ENCODE data around the gene ATXN7L1. TPM values are rescaled to one million over a fixed set of nuclear protein-coding genes. Genes with fewer than 3 reads are reported as not detected.
A peak's percentile ranks its signal among the peaks of the same experiment; 100 is the strongest.

The ATXN7L1 gene
- total RNA-seq, 1 donor from 2014 or later = 12.9 TPM

DNA sequence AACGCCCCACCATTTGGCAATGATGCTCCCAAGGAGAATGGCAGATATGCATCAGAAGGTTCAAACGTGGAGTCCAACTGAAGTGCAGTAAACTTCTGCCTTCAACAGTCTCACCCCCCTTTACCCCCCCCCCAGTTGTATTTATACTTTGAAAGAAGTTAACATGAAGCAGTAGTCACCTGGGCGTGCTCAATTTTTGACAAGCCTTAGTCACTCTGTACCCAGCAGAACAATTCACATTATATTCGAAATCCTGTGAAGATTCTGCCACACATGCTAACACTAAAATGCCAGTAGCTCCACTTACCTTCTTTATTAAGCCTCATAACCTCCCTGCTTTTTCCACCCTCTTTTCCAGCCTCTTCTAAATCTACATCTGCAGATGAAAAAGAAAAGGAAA, 894 bp downstream of the ATXN7L1 start:
- DNase-seq (no peak), ATAC-seq (no peak)
- TF ChIP-seq, protein P1, sequence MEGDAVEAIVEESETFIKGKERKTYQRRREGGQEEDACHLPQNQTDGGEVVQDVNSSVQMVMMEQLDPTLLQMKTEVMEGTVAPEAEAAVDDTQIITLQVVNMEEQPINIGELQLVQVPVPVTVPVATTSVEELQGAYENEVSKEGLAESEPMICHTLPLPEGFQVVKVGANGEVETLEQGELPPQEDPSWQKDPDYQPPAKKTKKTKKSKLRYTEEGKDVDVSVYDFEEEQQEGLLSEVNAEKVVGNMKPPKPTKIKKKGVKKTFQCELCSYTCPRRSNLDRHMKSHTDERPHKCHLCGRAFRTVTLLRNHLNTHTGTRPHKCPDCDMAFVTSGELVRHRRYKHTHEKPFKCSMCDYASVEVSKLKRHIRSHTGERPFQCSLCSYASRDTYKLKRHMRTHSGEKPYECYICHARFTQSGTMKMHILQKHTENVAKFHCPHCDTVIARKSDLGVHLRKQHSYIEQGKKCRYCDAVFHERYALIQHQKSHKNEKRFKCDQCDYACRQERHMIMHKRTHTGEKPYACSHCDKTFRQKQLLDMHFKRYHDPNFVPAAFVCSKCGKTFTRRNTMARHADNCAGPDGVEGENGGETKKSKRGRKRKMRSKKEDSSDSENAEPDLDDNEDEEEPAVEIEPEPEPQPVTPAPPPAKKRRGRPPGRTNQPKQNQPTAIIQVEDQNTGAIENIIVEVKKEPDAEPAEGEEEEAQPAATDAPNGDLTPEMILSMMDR (IDR thresholded peaks at IDR 0.05) = no peak
- intact Hi-C loops (cut with DNase I) = no loop called here
- no peak overlapping the region for H3K27ac ChIP-seq
- H3K4me3 ChIP-seq = peak overlapping the region; percentile 71
- no peaks in the 10 kb centered on the region for H3K36me3 ChIP-seq
- no peaks in the 10 kb centered on the region for H3K27me3 ChIP-seq
- H3K9me3 ChIP-seq = no peaks in the 10 kb centered on the region
- no peaks in the 10 kb centered on the region for H3K4me1 ChIP-seq

DNA sequence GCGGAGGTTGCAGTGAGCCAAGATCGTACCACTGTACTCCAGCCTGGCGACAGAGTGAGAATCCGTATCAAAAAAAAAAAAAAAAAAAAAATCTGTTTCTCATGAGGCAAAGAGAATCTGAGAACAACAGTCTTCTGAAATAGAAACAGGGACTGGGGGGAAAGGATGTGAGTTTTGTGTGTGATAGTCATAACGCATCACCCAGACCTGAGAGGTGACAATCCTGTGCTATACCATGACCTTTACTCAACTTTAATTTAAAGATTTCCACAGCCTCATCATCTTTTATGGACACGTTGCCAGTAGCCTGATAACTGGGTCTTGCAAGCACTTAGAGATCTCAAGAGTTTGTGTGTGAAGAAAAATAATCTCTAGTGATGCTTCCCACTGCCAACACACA, 2.3 kb downstream of the ATXN7L1 start:
- DNase-seq = no peak
- intact Hi-C loops (cut with DNase I) = no loop called here
- TF ChIP-seq, protein P1 (IDR thresholded peaks at IDR 0.05) = no peak
- Histone ChIP-seq H3K4me1 (no peaks in the 10 kb centered on the region), H3K27me3 (no peaks in the 10 kb centered on the region), H3K36me3 (no peaks in the 10 kb centered on the region), H3K27ac (no peak overlapping the region), H3K9me3 (no peaks in the 10 kb centered on the region), H3K4me3 (no peak overlapping the region)
- ATAC-seq = no peak

DNA sequence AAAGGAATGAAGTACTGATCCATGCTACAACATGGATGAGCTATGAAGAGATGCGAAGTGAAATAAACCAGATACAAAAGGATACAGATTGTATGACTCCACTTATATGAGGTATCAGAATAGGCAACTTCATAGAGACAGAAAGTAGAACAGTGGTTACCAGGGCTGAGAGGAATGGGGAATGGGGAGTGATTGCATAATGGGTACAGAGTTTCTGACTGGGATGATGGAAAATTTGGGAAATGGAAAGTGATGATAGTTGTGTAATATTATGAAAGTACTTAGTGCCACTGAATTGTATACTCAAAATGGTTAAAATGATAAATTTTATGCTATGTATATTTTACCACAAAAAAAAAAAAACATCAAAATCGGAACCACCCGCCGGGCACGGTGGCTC, 3.9 kb downstream of the ATXN7L1 start:
- DNase-seq = no peak
- no peaks in the 10 kb centered on the region for H3K9me3 ChIP-seq
- H3K4me1 ChIP-seq = no peaks in the 10 kb centered on the region
- intact Hi-C loops (cut with DNase I) = no loop called here
- no peaks in the 10 kb centered on the region for H3K36me3 ChIP-seq
- ATAC-seq = no peak
- no peak overlapping the region for H3K4me3 ChIP-seq
- TF ChIP-seq, protein P1 (IDR thresholded peaks at IDR 0.05) = no peak
- H3K27me3 ChIP-seq = no peaks in the 10 kb centered on the region
- no peak overlapping the region for H3K27ac ChIP-seq

DNA sequence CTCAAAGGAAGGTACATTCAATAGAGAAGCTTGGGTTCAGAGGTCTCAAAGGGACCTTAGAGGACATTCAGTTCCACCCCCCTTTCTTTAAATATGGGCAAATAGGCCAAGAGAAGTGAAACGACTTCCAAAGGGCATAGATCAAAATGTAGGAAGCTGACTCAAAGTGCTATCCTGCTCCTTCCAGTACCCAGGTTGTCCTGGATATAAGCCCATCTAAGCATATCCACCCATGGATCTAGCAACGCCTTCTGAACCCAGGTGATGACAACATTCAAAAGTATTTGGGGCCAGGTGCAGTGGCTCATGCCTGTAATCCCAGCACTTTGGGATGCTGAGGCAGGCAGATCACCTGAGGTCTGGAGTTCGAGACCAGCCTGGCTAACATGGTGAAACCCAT, 5.3 kb downstream of the ATXN7L1 start:
- Histone ChIP-seq H3K4me3 (no peak overlapping the region), H3K27ac (no peak overlapping the region), H3K9me3 (no peaks in the 10 kb centered on the region), H3K36me3 (no peaks in the 10 kb centered on the region), H3K27me3 (no peaks in the 10 kb centered on the region), H3K4me1 (no peaks in the 10 kb centered on the region)
- intact Hi-C loops (cut with DNase I) = no loop called here
- no peak for DNase-seq
- TF ChIP-seq, protein P1 (IDR thresholded peaks at IDR 0.05) = no peak
- ATAC-seq = no peak

DNA sequence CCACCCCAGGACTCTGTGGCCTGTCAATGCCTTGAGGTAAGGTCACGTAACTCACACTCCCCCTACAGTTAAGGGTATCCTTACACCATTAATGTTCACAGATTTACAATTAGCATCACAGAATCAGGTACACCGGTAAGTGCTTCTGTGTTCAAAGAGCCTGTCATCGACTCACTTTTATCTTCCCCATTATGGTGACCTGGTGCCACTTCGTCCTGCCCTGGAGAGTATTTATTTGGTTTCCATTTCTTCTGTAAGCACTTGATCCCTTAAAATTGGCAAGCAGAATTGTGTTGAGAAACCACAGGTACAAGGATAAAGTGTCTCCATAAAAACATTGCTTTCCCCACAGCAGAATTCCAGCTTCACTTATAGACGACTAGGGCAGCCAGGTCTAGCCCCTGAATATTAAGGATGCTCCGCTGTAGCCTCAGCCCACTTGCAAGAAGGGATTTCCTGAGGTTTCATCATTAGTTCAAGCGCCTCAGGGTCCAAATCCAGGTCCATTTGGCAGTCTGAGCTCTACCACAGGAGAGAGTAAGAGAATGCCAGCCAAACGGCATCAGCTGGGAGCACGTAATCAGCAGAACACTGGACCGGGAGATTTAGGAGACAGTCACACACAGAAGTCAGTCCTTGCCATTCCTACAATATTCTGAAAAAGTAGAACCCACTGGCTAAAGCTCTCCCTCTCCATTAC, 10.1 kb downstream of the ATXN7L1 start:
- ATAC-seq = peak; percentile 84
- Histone ChIP-seq H3K27me3 (no peaks in the 10 kb centered on the region), H3K4me1 (no peaks in the 10 kb centered on the region), H3K4me3 (no peak overlapping the region), H3K36me3 (no peaks in the 10 kb centered on the region), H3K9me3 (no peaks in the 10 kb centered on the region), H3K27ac (no peak overlapping the region)
- no peak for DNase-seq
- TF ChIP-seq, protein P1 (IDR thresholded peaks at IDR 0.05) = no peak
- intact Hi-C loops (cut with DNase I) = no loop called here

DNA sequence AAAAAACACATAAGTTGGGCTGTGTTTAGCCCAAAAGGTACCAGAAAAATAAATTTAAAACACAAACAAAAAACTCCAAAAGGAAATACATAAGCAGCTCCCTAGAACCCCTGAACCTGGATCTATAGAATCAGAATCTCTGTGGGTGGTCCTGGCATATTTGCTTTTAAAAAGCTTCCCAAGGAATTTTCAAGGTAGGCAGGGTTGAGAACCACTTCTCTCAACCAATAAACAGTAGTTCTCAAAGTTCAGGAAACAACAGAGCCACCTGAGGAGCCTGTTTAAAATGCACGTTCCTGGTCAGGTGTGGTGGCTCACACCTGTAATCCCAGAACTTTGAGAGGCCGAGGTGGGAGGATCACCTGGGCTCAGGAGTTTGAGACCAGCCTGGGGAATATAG, 12.5 kb downstream of the ATXN7L1 start:
- H3K36me3 ChIP-seq = no peaks in the 10 kb centered on the region
- no peaks in the 10 kb centered on the region for H3K27me3 ChIP-seq
- H3K27ac ChIP-seq = no peak overlapping the region
- H3K9me3 ChIP-seq = no peaks in the 10 kb centered on the region
- no peak for DNase-seq
- no peak for ATAC-seq
- intact Hi-C loops (cut with DNase I) = no loop called here
- TF ChIP-seq, protein P1 (IDR thresholded peaks at IDR 0.05) = no peak
- no peak overlapping the region for H3K4me3 ChIP-seq
- no peaks in the 10 kb centered on the region for H3K4me1 ChIP-seq

Measured in upper lobe of right lung (tissue), 1 donor.